ENCODE measurements around the gene EMILIN3.

Gene EMILIN3

GRCh38 chr20:41366546-41367392, at the start of gene EMILIN3:
Gene EMILIN3, minus strand, starts transcription at chr20:41366818. Its CDS starts 184 bp downstream, at chr20:41366634.
- DNase-seq (ENCODE audit: low read depth in 2 of 3, low spot score in 1 of 3) = no peak

- no peak for DNase-seq (ENCODE audit: low read depth in 2 of 3, low spot score in 1 of 3)
Measured at GRCh38 chr20:41415191-41415590, 48.6 kb upstream of the EMILIN3 start.

GRCh38 chr20:41413169-41413568, 46.6 kb upstream of the EMILIN3 start:
- no peak for DNase-seq (ENCODE audit: low read depth in 2 of 3, low spot score in 1 of 3)

GRCh38 chr20:41412324-41413120, 45.9 kb upstream of the EMILIN3 start:
- no peak for DNase-seq (ENCODE audit: low read depth in 2 of 3, low spot score in 1 of 3)

- DNase-seq (ENCODE audit: low read depth in 2 of 3, low spot score in 1 of 3) = no peak
Measured at GRCh38 chr20:41411391-41411847, 44.8 kb upstream of the EMILIN3 start.

- no peak for DNase-seq (ENCODE audit: low read depth in 2 of 3, low spot score in 1 of 3)
Measured at GRCh38 chr20:41408986-41409385, 42.4 kb upstream of the EMILIN3 start.

- no peak for DNase-seq (ENCODE audit: low read depth in 2 of 3, low spot score in 1 of 3)
Measured at GRCh38 chr20:41408156-41408794, 41.7 kb upstream of the EMILIN3 start.

- no peak for DNase-seq (ENCODE audit: low read depth in 2 of 3, low spot score in 1 of 3)
Measured at GRCh38 chr20:41407607-41408006, 41.0 kb upstream of the EMILIN3 start.

- no peak for DNase-seq (ENCODE audit: low read depth in 2 of 3, low spot score in 1 of 3)
Measured at GRCh38 chr20:41406896-41407444, 40.4 kb upstream of the EMILIN3 start.

- no peak for DNase-seq (ENCODE audit: low read depth in 2 of 3, low spot score in 1 of 3)
Measured at GRCh38 chr20:41406353-41406752, 39.7 kb upstream of the EMILIN3 start.

- DNase-seq (ENCODE audit: low read depth in 2 of 3, low spot score in 1 of 3) = no peak
Measured at GRCh38 chr20:41405436-41405835, 38.8 kb upstream of the EMILIN3 start.

GRCh38 chr20:41403604-41404003, 37.0 kb upstream of the EMILIN3 start:
- no peak for DNase-seq (ENCODE audit: low read depth in 2 of 3, low spot score in 1 of 3)

- no peak for DNase-seq (ENCODE audit: low read depth in 2 of 3, low spot score in 1 of 3)
Measured at GRCh38 chr20:41398408-41398807, 31.8 kb upstream of the EMILIN3 start.

- DNase-seq (ENCODE audit: low read depth in 2 of 3, low spot score in 1 of 3) = no peak
Measured at GRCh38 chr20:41395667-41396664, 29.3 kb upstream of the EMILIN3 start.

- no peak for DNase-seq (ENCODE audit: low read depth in 2 of 3, low spot score in 1 of 3)
Measured at GRCh38 chr20:41394931-41395666, 28.5 kb upstream of the EMILIN3 start.

GRCh38 chr20:41394081-41394480, 27.5 kb upstream of the EMILIN3 start:
- DNase-seq (ENCODE audit: low read depth in 2 of 3, low spot score in 1 of 3) = no peak

GRCh38 chr20:41393705-41394066, 27.1 kb upstream of the EMILIN3 start:
- no peak for DNase-seq (ENCODE audit: low read depth in 2 of 3, low spot score in 1 of 3)

- DNase-seq (ENCODE audit: low read depth in 2 of 3, low spot score in 1 of 3) = no peak
Measured at GRCh38 chr20:41392871-41393704, 26.5 kb upstream of the EMILIN3 start.

- no peak for DNase-seq (ENCODE audit: low read depth in 2 of 3, low spot score in 1 of 3)
Measured at GRCh38 chr20:41392295-41392694, 25.7 kb upstream of the EMILIN3 start.
